Adrenal gland (tissue), 12 donors: ENCODE data around the gene ZNF518A. TPM values are rescaled to one million over a fixed set of nuclear protein-coding genes. Genes with fewer than 3 reads are reported as not detected.

Experiments
- DNase-seq, 7 donors: peaks; one replicate each; pipeline ENCODE4 v3.0.0-alpha.2; 2019 to 2020
- H3K27ac ChIP-seq, 5 donors: fragments of 200-600 bp; sonication (generic) in 4 of 5; 1 replicate in 3 of 5; 2 replicates in 2 of 5; pipeline versions ENCODE4 v1.5.1 to v1.8.0; 2016 to 2020; ENCODE audit warnings: mild to moderate bottlenecking in 1 of 5
- H3K27me3 ChIP-seq: fragments of 200-600 bp; 2 replicates; pipeline ENCODE4 v1.8.0; 2021
- H3K36me3 ChIP-seq, 2 donors: fragments of 200-600 bp; replicated peaks in 1 of 2; 1 replicate in 1 of 2; 2 replicates in 1 of 2; pipeline versions ENCODE4 v1.5.1 to v1.8.0; 2018 to 2022
- H3K4me1 ChIP-seq, 2 donors: fragments of 200-600 bp; replicated peaks in 1 of 2; 1 replicate in 1 of 2; 2 replicates in 1 of 2; pipeline versions ENCODE4 v1.5.1 to v1.8.0; 2018 to 2021
- H3K4me3 ChIP-seq, 4 donors: fragments of 200-600 bp; sonication (generic) in 3 of 4; one replicate each; pipeline ENCODE4 v1.5.1; 2016 to 2018
- H3K9me3 ChIP-seq, 3 donors: fragments of 200-600 bp; sonication (generic) in 1 of 3; replicated peaks in 1 of 3; 1 replicate in 2 of 3; 2 replicates in 1 of 3; pipeline versions ENCODE4 v1.5.1 to v1.8.0; 2016 to 2021
- CTCF ChIP-seq, 6 experiments: fragments of 450-650 bp in 4 of 6; fragments of 200-600 bp in 2 of 6; sonication (generic) in 1 of 6; IDR thresholded peaks; 1 replicate in 5 of 6; 2 replicates in 1 of 6; pipeline versions ENCODE4 v1.5.1 to v1.8.0; 2016 to 2021; ENCODE audit warnings: antibody characterized with exemption in 6 of 6, mild to moderate bottlenecking in 2 of 6, moderate library complexity in 1 of 6
- POLR2A ChIP-seq, 2 donors: fragments of 450-650 bp; IDR thresholded peaks; one replicate each; pipeline ENCODE4 v1.6.1; 2017; ENCODE audit warnings: antibody characterized with exemption in 2 of 2, mild to moderate bottlenecking in 2 of 2, moderate library complexity in 1 of 2
- WGBS, 4 donors: extraction: QIAGEN DNeasy Blood & Tissue Kit in 2 of 4; methylation state at CpG; one replicate each; pipeline versions ENCODE4 v1.1.5 to v1.1.7; 2013 to 2017; 5-methylcytosine and 5-hydroxymethylcytosine counted together
- intact Hi-C, 2 donors: fragments of 100-400 bp; cut with DNase I; formaldehyde crosslinking; loops; one replicate each; pipeline versions ENCODE4 v1.14.1 to v1.15.0; 2022 to 2023
- polyA plus RNA-seq, 3 donors: library from polyadenylated mRNA; stranded (reverse); fragments of 200-250 nt in 2 of 3; fragments of 350-450 nt in 1 of 3; fragmentation: Illumina TruSeq in 1 of 3; extraction: RNeasy Lipid Tissue Mini Kit (QIAGEN cat#74804) in 1 of 3; gene quantifications; one replicate each; pipeline ENCODE4 v1.2.3, GENCODE V29; 2013 to 2014
- total RNA-seq, 9 donors: library from RNA; depleted of rRNA in 4 of 9; stranded (reverse); fragments of >200 nt in 4 of 9; fragments of 120-200 nt in 1 of 9; fragmentation: NEBNext Ultra II Directional in 1 of 9; extraction: Animal tissue kit (Norgen Biotek cat#: 25700) in 1 of 9; gene quantifications; one replicate each; pipeline versions ENCODE4 v1.1.0 to v1.2.4, GENCODE V29; 2013 to 2023
- donor health status: healthy with polysubstance abuse.
- donor health status: Bipolar disorder and iron deficiency.
- donor health status: DM: yes; HTN: yes; CAD: no.
- donor health status: DM: no; HTN: no; CAD: no.
- donor health status: DM: no; HTN: no; CAD: no.
- donor health status: DM: yes; HTN: yes; CAD: no.

ZNF518A gene
- total and polyA plus RNA-seq, 12 donors: 6.3 to 56.0 (median 13.9) TPM

GRCh38 chr10:96138102-96138501 is 8.0 kb downstream of the ZNF518A start:
- intact Hi-C loops: no loop called here
- H3K36me3 ChIP-seq: peaks cover 0 to 42% of the 10 kb centered on the region in 2 donors
- no peak overlapping the region for H3K4me3 ChIP-seq

DNA sequence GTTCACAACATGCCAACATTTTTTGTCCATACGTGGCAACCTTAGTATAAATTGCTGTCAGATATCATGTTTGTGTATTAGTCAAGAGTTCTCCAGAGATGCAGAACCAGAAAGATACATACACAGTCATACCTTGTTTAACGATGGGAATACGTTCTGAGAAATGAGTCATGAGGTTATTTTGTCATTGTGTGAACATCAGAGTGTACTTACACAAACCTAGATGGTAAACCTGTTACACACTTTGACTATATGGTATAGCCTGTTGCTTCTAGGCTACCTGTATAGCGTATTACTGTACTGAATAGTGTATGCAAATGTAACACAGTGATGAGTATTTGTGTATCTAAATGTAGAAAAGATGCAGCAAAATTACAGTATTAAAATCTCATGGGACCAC is 22.3 kb downstream of the ZNF518A start:
- TF ChIP-seq POLR2A (IDR thresholded peaks at IDR 0.05) (no peak), CTCF (IDR thresholded peaks at IDR 0.05) (no peak)
- Histone ChIP-seq H3K9me3 (no peaks in the 10 kb centered on the region), H3K27me3 (no peaks in the 10 kb centered on the region), H3K4me3 (no peak overlapping the region), H3K27ac (no peak overlapping the region), H3K36me3 (peaks cover 0 to 44% of the 10 kb centered on the region in 2 donors), H3K4me1 (no peaks in the 10 kb centered on the region)
- WGBS, 4 donors: 90 to 94% (median 94%) methylated on average over 4 of the region's 4 CpGs
- DNase-seq: no peak
- intact Hi-C loops: no loop called here

More at GRCh38 chr10:96138102-96138501, 8.0 kb downstream of the ZNF518A start:
- 76 to 100% (median 81%) methylated on average over 1 of the region's 1 CpG for WGBS, 4 donors
- Histone ChIP-seq H3K4me1 (no peaks in the 10 kb centered on the region), H3K27me3 (no peaks in the 10 kb centered on the region), H3K27ac (no peak overlapping the region), H3K9me3 (no peaks in the 10 kb centered on the region)
- TF ChIP-seq POLR2A (IDR thresholded peaks at IDR 0.05): no peak
- DNase-seq: no peak

DNA sequence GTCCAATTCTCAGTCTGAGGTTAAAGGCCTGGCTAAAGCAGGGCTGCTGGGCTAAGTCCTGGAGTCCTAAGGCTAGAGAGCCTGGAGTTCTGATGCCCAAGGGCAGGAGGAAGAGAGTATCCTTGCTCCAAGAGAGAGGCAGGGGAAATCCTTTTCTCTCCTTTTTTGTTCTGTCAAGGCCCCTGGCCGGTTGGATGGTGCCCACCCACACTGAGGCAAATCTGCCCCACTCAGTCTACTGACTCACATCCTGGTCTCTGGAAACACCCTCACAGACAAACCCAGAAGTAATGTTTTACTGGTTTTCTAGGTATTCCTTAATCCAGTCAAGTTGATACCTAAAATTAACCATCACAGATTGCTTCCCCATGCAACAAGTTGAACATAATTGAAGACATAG is 23.0 kb downstream of the ZNF518A start:
- WGBS, 4 donors: 79 to 100% (median 90%) methylated on average over 1 of the region's 1 CpG
- intact Hi-C loops: no loop called here
- Histone ChIP-seq H3K36me3 (peaks cover 0 to 44% of the 10 kb centered on the region in 2 donors), H3K27me3 (no peaks in the 10 kb centered on the region), H3K9me3 (no peaks in the 10 kb centered on the region), H3K27ac (no peak overlapping the region), H3K4me3 (no peak overlapping the region), H3K4me1 (no peaks in the 10 kb centered on the region)
- no peak for DNase-seq
- TF ChIP-seq CTCF (IDR thresholded peaks at IDR 0.05): no peak
- no peak for TF ChIP-seq POLR2A (IDR thresholded peaks at IDR 0.05)

DNA sequence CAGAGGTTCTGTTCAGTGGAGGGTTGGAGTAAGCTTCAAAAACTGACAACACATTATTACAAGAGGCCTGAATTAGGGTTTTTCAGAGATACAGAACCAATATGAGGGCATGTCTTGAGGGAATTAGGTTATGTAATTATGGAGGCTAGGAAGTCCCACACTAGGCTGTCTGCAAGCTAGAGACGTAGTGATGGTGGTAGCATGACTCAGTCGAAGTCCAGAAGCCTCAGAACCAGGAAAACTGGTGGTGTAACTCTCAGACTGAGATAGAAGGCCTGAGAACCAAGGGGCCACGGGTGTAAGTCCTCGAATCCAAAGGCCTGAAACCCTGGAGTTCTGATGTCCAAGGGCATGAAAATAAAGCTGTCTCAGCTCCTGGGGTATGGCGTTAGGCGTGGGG is 35.6 kb downstream of the ZNF518A start:
- H3K9me3 ChIP-seq: peaks cover 0 to 25% (median 16%) of the 10 kb centered on the region in 3 donors
- TF ChIP-seq POLR2A (IDR thresholded peaks at IDR 0.05): no peak
- TF ChIP-seq CTCF (IDR thresholded peaks at IDR 0.05): no peak
- intact Hi-C loops: no loop called here

DNA sequence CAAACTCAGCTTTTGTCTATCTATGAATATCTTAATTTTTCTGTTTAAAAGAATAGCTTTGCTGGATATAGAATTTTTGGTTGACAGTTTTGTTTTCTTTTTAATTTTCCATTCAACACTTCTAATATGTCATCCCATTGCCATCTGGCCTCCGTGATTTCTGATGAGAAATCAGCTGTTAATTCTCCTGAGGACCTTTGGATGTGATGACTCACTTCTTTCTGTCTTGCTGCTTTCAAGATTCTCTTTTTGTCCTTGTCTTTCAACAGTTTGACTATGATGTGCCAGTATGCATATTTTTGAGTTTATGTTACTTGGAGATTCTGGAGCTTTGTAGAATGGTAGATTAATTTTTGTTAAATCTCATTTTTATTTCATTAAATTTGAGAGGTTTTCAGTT is 38.4 kb downstream of the ZNF518A start:
- Histone ChIP-seq H3K4me3 (no peak overlapping the region), H3K36me3 (no peaks in the 10 kb centered on the region), H3K9me3 (peaks cover 0 to 28% (median 25%) of the 10 kb centered on the region in 3 donors), H3K27ac (no peak overlapping the region), H3K27me3 (no peaks in the 10 kb centered on the region), H3K4me1 (no peaks in the 10 kb centered on the region)
- 75 to 84% (median 81%) methylated on average over 1 of the region's 1 CpG for WGBS, 4 donors
- intact Hi-C loops: no loop called here
- no peak for DNase-seq
- TF ChIP-seq CTCF (IDR thresholded peaks at IDR 0.05) (no peak), POLR2A (IDR thresholded peaks at IDR 0.05) (no peak)

More for the DNA sequence above, 35.6 kb downstream of the ZNF518A start:
- Histone ChIP-seq H3K36me3 (no peaks in the 10 kb centered on the region), H3K4me1 (no peaks in the 10 kb centered on the region), H3K27ac (no peak overlapping the region), H3K27me3 (no peaks in the 10 kb centered on the region), H3K4me3 (no peak overlapping the region)
- 95 to 97% (median 97%) methylated on average over 6 of the region's 6 CpGs for WGBS, 4 donors
- no peak for DNase-seq
